NT2/D1 (cell line): ENCODE results near the gene PEDS1.

Experiments used
- SUZ12 ChIP-seq: IDR thresholded peaks from 2 replicates; pipeline ENCODE4 v1.6.1; 2011; ENCODE audit not compliant: insufficient read length, insufficient read depth; ENCODE audit errors: extremely low read depth
- YY1 ChIP-seq: IDR thresholded peaks from 2 replicates; pipeline ENCODE4 v1.6.1; 2011; ENCODE audit not compliant: insufficient read length, insufficient read depth

GRCh38 chr20:50128520-50128905 is 25.0 kb downstream of the PEDS1 start:
- TF ChIP-seq YY1, result no peak
- no peak for TF ChIP-seq SUZ12
